SU-DHL-6 (cell line): Measurements from ENCODE around the gene MEOX2.

Source experiments
- CTCF ChIP-seq: fragments of 200-600 bp; sonication (generic); IDR thresholded peaks from one replicate; pipeline ENCODE4 v1.5.1; 2017; ENCODE audit warnings: antibody characterized with exemption, mild to moderate bottlenecking, low read length, moderate library complexity; ENCODE audit not compliant: insufficient read depth, poor library complexity, severe bottlenecking
- EZH2phosphoT487 ChIP-seq: fragments of 200-600 bp; sonication (generic), shearing (Covaris generic); conservative IDR thresholded peaks from 2 replicates; pipeline ENCODE4 v1.6.1; 2018; ENCODE audit warnings: mild to moderate bottlenecking, antibody characterized with exemption, low read length, moderate library complexity, mixed read lengths

- TF ChIP-seq CTCF: no peak
- no peak for TF ChIP-seq EZH2phosphoT487
Measured at GRCh38 chr7:15610503-15610902, 76.0 kb downstream of the MEOX2 start.
